BJ (cell line): Measurements from ENCODE around the gene RFTN2. TPM values are rescaled to one million over a fixed set of nuclear protein-coding genes. Genes with fewer than 3 reads are reported as not detected.

Source experiments
- CTCF ChIA-PET: fragments of 350-600 bp; formaldehyde crosslinking; extraction: SDS; loops from one replicate; lab custom pipeline; 2021; ENCODE audit warnings: antibody characterized with exemption, inconsistent platforms; lab: Yijun Ruan, JAX
- POLR2A ChIA-PET: fragments of 300-600 bp; sonication (Branson Sonifier 250); formaldehyde crosslinking; extraction: SDS; loops from one replicate; lab custom pipeline; 2021; ENCODE audit warnings: antibody characterized with exemption; lab: Charles Lee
- DNase-seq: peaks from one replicate; pipeline ENCODE4 v3.0.0-alpha.2; 2011; ENCODE audit warnings: low read depth
- H3K27me3 ChIP-seq: 2 replicates; pipeline ENCODE4 v1.6.0; 2011; ENCODE audit warnings: low read length; ENCODE audit not compliant: control insufficient read depth, insufficient read depth
- H3K36me3 ChIP-seq: 2 replicates; pipeline ENCODE4 v1.5.1; 2011; ENCODE audit warnings: low read length; ENCODE audit not compliant: control insufficient read depth, insufficient read depth
- H3K4me3 ChIP-seq: 2 replicates; pipeline ENCODE4 v1.5.1; 2011; ENCODE audit warnings: low read depth, mild to moderate bottlenecking, control low read depth, low read length
- CTCF ChIP-seq: IDR thresholded peaks from 2 replicates; pipeline ENCODE4 v1.5.1; 2011; ENCODE audit warnings: low read depth, mild to moderate bottlenecking, control low read depth, inconsistent platforms, low read length, moderate library complexity; ENCODE audit not compliant: insufficient read depth
- polyA plus RNA-seq: library from polyadenylated mRNA; depleted of rRNA; stranded (reverse); fragments of >200 nt; gene quantifications from 2 replicates; pipeline ENCODE4 v1.2.3, GENCODE V29; 2011

RFTN2 gene
- polyA plus RNA-seq, 1 experiment = 0.16 TPM

- H3K27me3 ChIP-seq = no peaks in the 10 kb centered on the region
- no peaks in the 10 kb centered on the region for H3K36me3 ChIP-seq
- no peak for DNase-seq
- H3K4me3 ChIP-seq = no peak overlapping the region
- no peak for TF ChIP-seq CTCF
- POLR2A ChIA-PET = no interaction called here
- CTCF ChIA-PET = no interaction called here
Measured at GRCh38 chr2:197614532-197614931, 60.9 kb downstream of the RFTN2 start.

DNA sequence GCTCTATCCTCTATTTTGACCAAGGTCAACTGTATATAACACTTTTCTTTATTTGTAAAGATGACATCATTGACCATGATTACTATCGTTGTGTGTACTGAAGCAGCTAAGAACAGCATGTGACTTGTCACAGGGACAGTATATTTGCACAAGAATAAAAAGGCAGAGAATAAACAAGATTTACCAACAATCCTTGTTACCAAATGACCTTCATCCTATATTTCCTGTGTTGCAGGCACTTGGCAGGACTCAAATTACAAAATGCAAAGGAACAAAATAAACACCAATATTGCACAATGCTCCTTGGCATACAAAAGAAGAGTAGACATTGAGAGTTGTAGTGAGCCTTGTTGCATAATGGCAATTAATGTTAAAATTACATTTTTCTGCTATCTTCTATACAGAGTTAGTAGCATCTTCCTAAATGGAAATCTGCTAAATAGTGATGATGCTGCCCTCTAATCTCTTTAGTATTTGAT lies 61.8 kb downstream of the RFTN2 start:
- H3K36me3 ChIP-seq = no peaks in the 10 kb centered on the region
- CTCF ChIA-PET = interaction anchor here (1.0 kb wide), 1 partner anchor 14 kb away, joined by 4 read pairs; no protein-coding TSS in a partner anchor
- no peak for TF ChIP-seq CTCF
- H3K27me3 ChIP-seq = no peaks in the 10 kb centered on the region
- H3K4me3 ChIP-seq = no peak overlapping the region
- POLR2A ChIA-PET = no interaction called here
- no peak for DNase-seq

GRCh38 chr2:197606180-197606579 lies 69.2 kb downstream of the RFTN2 start:
- CTCF ChIA-PET = no interaction called here
- DNase-seq = no peak
- POLR2A ChIA-PET = no interaction called here

DNA sequence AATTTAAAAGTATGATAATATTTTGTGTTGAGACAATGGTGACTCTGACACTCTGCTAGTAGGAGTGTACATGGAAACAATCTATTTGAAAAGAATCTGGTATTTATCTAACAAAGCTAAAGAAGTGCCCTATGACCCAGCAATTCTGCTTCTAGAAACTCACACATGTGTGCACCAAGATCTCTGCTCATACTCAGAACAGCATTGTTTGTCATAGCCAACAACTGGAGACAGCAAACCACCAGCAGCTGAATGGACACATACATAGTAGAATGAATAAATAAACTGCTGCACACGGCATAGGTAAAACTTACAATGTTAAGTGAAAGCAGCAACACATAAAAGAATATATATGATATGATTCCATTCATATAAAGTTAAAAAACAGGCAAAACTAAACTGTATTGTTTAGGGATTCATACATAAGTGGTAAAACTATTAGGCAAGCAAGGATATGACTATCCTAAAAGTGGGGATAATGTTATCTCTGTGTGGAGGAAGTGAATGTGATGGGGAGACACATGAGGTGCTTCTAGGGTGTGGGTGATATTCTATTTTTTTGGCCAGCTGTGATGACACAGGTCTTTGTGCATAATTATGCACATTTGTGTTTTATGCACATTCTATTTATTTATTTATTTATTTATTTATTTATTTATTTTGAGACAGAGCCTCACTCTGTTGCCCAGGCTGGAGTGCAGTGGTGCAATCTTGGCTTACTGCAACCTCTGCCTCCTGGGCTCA lies 71.1 kb downstream of the RFTN2 start:
- ChIA-PET POLR2A (no interaction called here), CTCF (no interaction called here)
- TF ChIP-seq CTCF = no peak
- no peaks in the 10 kb centered on the region for H3K27me3 ChIP-seq
- no peak for DNase-seq
- no peaks in the 10 kb centered on the region for H3K36me3 ChIP-seq
- no peak overlapping the region for H3K4me3 ChIP-seq

More at GRCh38 chr2:197606180-197606579, 69.2 kb downstream of the RFTN2 start:
- TF ChIP-seq CTCF = no peak
- H3K4me3 ChIP-seq = no peak overlapping the region
- H3K27me3 ChIP-seq = no peaks in the 10 kb centered on the region
- no peaks in the 10 kb centered on the region for H3K36me3 ChIP-seq

DNA sequence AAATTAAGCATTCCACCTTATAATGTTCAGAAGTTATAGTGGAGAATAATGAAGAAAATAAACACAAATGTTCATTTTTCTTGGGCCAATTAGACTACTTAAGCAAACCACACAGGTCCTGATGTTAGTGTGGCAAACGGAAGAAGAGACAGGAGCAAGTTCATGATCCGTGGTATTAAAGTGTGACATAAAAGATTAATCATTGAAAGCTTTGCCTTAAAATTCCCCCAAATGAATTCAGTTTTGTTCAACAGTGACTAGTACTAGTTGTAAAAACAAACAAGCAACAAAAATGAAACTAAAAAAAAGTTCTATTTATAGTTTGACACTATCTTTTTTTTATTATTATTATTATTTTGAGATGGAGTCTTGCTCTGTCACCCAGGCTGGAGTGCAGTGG lies 73.7 kb downstream of the RFTN2 start:
- TF ChIP-seq CTCF = no peak
- CTCF ChIA-PET = interaction anchor here (0.6 to 1.3 kb wide), 4 partner anchors 10 to 625 kb away, joined by 3 to 5 read pairs (median 4); no protein-coding TSS in a partner anchor
- H3K4me3 ChIP-seq = no peak overlapping the region
- H3K27me3 ChIP-seq = no peaks in the 10 kb centered on the region
- no peaks in the 10 kb centered on the region for H3K36me3 ChIP-seq
- POLR2A ChIA-PET = no interaction called here
- no peak for DNase-seq
